ENCODE results near the gene GPRC5A.

GPRC5A gene

DNA sequence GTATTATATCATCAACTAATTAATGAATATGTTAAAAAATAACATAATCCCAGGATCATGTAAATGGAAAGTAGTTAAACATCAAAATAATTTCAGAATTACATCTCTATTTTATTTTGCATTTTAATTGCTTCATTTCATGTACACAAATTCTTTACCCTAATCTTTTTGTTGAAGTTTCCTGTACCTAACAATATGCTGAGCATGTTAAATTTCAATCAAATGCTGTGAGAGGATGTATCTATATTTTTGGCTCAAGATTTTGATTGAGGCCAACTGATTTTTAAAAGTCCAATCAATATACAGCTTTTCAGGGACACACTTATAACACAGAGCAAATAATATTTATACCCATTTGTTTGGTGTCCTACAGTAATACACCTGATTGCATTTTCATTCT is 54.2 kb downstream of the GPRC5A start:
- no peak for DNase-seq

- no peak for DNase-seq
Measured at GRCh38 chr12:12946686-12947355, 55.5 kb downstream of the GPRC5A start.

- no peak for DNase-seq
Measured at GRCh38 chr12:12947902-12948301, 56.5 kb downstream of the GPRC5A start.

- no peak for DNase-seq
Measured at GRCh38 chr12:12951504-12951903, 60.1 kb downstream of the GPRC5A start.

- DNase-seq: no peak
Measured at GRCh38 chr12:12952036-12952435, 60.7 kb downstream of the GPRC5A start, which contains the start of gene GPRC5D. GPRC5D (minus strand) TSS chr12:12952170; CDS start chr12:12950384, 1,786 bp downstream.

DNA sequence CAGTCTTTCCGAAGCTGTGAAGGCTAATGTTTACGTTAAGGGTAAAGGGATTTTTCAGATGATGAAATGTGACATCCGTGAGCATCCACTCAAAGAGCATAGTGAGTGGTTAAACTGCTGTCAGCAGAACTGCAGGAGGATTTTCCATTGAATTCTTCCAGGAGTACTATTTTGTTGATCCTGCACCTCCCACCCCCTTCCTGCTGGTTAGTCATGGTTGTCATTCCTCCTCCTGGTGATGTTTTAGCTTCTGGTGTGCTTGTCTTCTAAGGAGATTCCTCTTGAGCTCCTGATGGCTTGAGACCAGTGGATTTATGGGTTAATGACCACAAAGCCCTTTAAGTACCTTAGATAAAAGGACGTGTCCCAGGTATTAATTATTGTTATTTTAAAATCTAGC is 63.0 kb downstream of the GPRC5A start:
- no peak for DNase-seq

DNA sequence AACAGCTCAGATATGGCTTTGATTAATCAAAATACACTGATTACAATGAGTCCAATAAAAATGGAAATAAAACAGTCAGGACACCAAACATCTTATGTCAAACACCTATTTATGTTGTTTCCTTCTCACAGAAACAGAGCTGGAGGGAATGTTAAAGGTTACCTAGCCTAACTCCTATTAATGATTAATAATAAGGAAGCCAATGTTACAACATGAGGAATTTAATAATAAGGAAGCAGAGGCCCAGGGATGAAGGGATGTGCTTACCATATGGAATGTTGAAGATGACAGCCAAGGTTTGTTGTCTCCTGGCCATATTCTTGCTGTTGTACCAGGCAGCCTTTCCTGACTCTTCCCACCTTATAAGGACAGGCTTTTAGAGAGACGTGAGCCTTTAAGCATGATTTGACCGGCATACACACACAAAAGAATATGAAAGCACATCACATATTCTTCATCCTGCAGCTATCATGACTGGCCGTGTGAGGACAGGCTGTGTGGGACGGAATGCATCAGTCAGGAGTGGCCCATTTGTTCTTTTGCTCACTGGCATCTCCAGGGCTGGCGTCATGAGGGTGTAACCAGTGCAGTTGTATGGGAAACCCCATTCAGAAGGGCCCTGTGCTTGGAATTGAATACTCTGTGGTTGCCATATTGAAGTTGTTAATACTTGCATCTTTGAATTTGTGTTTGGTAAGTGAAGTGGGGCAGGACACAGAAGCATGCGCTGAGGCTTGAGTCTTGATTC is 63.7 kb downstream of the GPRC5A start:
- no peak for DNase-seq

GRCh38 chr12:12958886-12959285 is 67.5 kb downstream of the GPRC5A start:
- DNase-seq: no peak

DNA sequence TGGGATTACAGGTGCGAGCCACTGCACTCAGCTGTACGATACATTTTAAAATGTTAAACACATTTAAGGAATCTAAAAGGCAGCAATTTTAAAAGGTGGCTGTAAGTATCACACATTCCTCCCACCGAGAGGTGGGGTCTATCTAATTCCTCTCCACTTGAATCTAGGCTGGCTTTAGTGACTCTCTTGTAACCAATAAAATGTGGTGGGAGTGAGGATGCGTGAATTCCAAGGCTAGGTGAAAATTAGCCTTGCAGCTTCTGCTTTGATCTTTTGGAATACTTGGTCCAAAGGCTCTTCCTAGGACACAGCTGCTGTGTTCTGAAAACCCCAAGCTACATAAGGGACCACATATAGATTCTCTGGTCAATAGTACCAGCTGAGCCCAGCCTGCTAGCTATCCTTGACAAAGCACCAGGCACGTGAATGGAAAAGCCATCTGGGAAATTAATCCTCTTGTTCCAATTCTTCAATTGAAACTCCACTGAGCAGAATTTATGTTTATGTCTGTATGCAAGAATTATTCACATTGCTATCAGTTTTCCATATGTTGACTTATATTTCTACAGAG is 69.4 kb downstream of the GPRC5A start:
- DNase-seq: no peak

DNA sequence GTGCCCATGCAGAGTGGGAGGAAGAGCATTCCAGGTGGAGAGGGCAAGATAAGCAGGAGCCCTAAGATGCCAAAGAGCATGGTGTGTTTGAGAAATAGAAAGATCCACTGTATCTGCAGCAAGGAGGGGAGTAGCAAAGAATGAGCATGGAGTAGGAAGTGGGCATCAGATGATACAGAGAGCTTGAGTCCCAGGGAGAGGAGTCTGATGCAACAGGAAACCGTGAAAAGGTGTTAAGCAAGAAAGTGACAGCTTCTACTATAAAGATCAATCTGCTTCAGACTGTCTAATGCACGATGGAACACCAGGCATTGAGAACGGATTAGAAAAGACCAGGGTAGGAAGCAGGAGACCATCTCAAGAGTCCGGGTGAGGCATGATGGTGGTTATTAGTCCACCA is 72.9 kb downstream of the GPRC5A start:
- no peak for DNase-seq

GRCh38 chr12:12965836-12966235 is 74.5 kb downstream of the GPRC5A start:
- DNase-seq: no peak
